ENCODE data around the gene FBXO40. TPM values are rescaled to one million over a fixed set of nuclear protein-coding genes. Genes with fewer than 3 reads are reported as not detected.
"Not testable (repeated sequence)": the region's sequence is repeated elsewhere in the genome, so short reads cannot be mapped to it uniquely, and the experiment has no call there.

Gene FBXO40
- polyA plus RNA-seq, 1 experiment: not detected

DNA sequence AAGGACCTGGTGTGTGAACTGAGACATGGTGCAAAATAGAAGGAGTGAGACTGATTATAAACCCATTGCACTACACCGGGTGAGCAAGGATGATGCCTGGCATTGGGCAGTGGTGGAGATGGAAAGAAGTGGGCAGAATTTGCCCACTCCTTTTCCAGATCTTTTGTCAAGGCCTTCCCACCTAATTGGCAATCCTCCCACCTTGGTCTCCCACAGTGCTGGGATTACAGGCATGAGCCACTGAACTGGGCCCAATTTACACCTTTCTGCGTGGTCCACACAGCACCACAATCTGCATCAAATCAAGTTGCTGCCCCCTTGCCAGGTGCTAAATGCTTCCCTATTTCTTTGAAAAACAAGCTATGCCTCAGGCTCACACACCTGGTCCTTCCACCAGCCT lies 5.4 kb downstream of the FBXO40 start:
- Histone ChIP-seq H3K27me3 (ENCODE audit: control insufficient read depth, insufficient read depth, low read length) (no peaks in the 10 kb centered on the region), H3K27ac (ENCODE audit: low read depth, low read length) (no peak overlapping the region), H3K4me3 (ENCODE audit: low read depth, low read length) (no peak overlapping the region), H3K9me3 (ENCODE audit: control insufficient read depth, insufficient read depth, low read length) (no peaks in the 10 kb centered on the region)
- ChIA-PET POLR2A (no interaction called here), CTCF (no interaction called here)
- no peak for DNase-seq (ENCODE audit: low read depth, low spot score)
- no peak for TF ChIP-seq CTCF (IDR thresholded peaks at IDR 0.05; ENCODE audit: low read depth, low read length)

DNA sequence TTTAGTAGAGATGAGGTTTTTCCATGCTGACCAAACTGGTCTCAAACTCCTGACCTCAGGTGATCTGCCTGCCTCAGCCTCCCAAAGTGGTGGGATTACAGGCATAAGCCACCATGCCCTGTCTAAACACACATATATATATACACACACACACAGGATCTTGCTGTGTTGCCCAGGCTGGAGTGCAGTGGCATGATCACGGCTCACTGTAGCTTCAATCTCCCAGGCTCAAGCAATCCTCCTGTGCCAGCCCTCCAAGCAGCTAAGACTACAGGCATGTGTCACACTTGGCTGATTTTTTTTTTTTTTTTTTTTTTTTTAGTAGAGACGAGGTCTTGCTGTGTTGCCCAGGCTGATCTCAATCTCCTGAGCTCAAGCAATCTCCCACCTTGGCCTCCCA lies 6.7 kb downstream of the FBXO40 start:
- H3K4me3 ChIP-seq (ENCODE audit: low read depth, low read length); CTCF ChIA-PET; H3K27me3 ChIP-seq (ENCODE audit: control insufficient read depth, insufficient read depth, low read length); H3K27ac ChIP-seq (ENCODE audit: low read depth, low read length); H3K9me3 ChIP-seq (ENCODE audit: control insufficient read depth, insufficient read depth, low read length); DNase-seq (ENCODE audit: low read depth, low spot score); POLR2A ChIA-PET: not testable (repeated sequence)

DNA sequence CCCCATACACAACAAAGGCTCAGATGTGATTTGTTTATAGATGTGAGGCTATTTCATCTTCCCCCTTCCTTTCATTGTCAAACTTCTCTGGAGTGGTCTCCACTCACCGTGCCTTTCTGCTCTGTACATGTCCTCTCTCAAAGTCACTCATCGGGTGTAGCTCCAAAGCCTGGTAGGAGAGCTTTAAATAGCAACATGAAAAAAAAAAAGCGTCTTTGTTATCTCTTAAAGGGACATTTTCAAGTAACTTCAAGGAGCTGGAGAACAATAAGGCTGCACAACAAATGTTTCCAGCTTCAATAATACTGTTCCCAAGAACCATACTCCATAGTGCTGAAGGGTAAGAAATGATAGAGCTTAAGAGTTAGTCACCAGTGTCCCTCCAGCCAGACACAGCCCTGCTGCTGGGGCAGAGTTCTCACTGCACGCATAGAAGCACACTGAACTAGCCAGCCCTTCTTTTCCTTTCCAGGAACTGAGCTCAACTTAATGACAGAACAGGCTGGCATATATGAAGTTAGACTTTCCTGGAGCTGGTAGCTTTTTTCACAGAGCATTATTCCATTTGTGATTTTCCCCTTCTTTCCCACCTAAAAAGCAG lies 8.1 kb downstream of the FBXO40 start:
- H3K27ac ChIP-seq (ENCODE audit: low read depth, low read length): no peak overlapping the region
- H3K9me3 ChIP-seq (ENCODE audit: control insufficient read depth, insufficient read depth, low read length): no peaks in the 10 kb centered on the region
- POLR2A ChIA-PET: no interaction called here
- no peak for DNase-seq (ENCODE audit: low read depth, low spot score)
- CTCF ChIA-PET: interaction anchor here (0.6 kb wide), 1 partner anchor 635 kb away, joined by 3 read pairs; no protein-coding TSS in a partner anchor
- H3K4me3 ChIP-seq (ENCODE audit: low read depth, low read length): no peak overlapping the region
- TF ChIP-seq CTCF (IDR thresholded peaks at IDR 0.05; ENCODE audit: low read depth, low read length): no peak
- H3K27me3 ChIP-seq (ENCODE audit: control insufficient read depth, insufficient read depth, low read length): no peaks in the 10 kb centered on the region

- no peaks in the 10 kb centered on the region for H3K27me3 ChIP-seq (ENCODE audit: control insufficient read depth, insufficient read depth, low read length)
- no peak for TF ChIP-seq CTCF (IDR thresholded peaks at IDR 0.05; ENCODE audit: low read depth, low read length)
- DNase-seq (ENCODE audit: low read depth, low spot score): no peak
- no peak overlapping the region for H3K27ac ChIP-seq (ENCODE audit: low read depth, low read length)
- POLR2A ChIA-PET: no interaction called here
- CTCF ChIA-PET: no interaction called here
- no peaks in the 10 kb centered on the region for H3K9me3 ChIP-seq (ENCODE audit: control insufficient read depth, insufficient read depth, low read length)
- H3K4me3 ChIP-seq (ENCODE audit: low read depth, low read length): no peak overlapping the region
These were observed 11.6 kb downstream of the FBXO40 start for GRCh38 chr3:121604759-121605158.

GRCh38 chr3:121606106-121606505 lies 12.9 kb downstream of the FBXO40 start:
- POLR2A ChIA-PET: no interaction called here
- H3K27me3 ChIP-seq (ENCODE audit: control insufficient read depth, insufficient read depth, low read length): peaks cover 2% of the 10 kb centered on the region
- no peak overlapping the region for H3K27ac ChIP-seq (ENCODE audit: low read depth, low read length)
- no peak for TF ChIP-seq CTCF (IDR thresholded peaks at IDR 0.05; ENCODE audit: low read depth, low read length)
- no peak overlapping the region for H3K4me3 ChIP-seq (ENCODE audit: low read depth, low read length)
- CTCF ChIA-PET: no interaction called here
- DNase-seq (ENCODE audit: low read depth, low spot score): no peak
- H3K9me3 ChIP-seq (ENCODE audit: control insufficient read depth, insufficient read depth, low read length): no peaks in the 10 kb centered on the region

- no peak overlapping the region for H3K4me3 ChIP-seq (ENCODE audit: low read depth, low read length)
- POLR2A ChIA-PET: no interaction called here
- no peak for DNase-seq (ENCODE audit: low read depth, low spot score)
- no peak overlapping the region for H3K27ac ChIP-seq (ENCODE audit: low read depth, low read length)
- TF ChIP-seq CTCF (IDR thresholded peaks at IDR 0.05; ENCODE audit: low read depth, low read length): no peak
- no peaks in the 10 kb centered on the region for H3K27me3 ChIP-seq (ENCODE audit: control insufficient read depth, insufficient read depth, low read length)
- CTCF ChIA-PET: no interaction called here
- no peaks in the 10 kb centered on the region; the same call in 1 of the 2 replicates for H3K9me3 ChIP-seq (ENCODE audit: control insufficient read depth, insufficient read depth, low read length)
These were observed 26.5 kb downstream of the FBXO40 start for GRCh38 chr3:121619691-121620090.

Data from AG04450 (cell line).